CD4-positive, alpha-beta T cell (primary cell): ENCODE measurements around the gene RUNX2. TPM values are rescaled to one million over a fixed set of nuclear protein-coding genes. Genes with fewer than 3 reads are reported as not detected.

Experiments used
- ATAC-seq: fragments of 200-7000 bp; cut with Tn5 transposase; one replicate; pipeline ENCODE4 v1.10.0; 2022; ENCODE audit warnings: mild to moderate bottlenecking; ENCODE audit not compliant: poor library complexity
- CTCF ChIA-PET: fragments of 350-600 bp; sonication (Branson Sonifier 250); formaldehyde crosslinking; loops from one replicate; lab custom pipeline; 2021; ENCODE audit warnings: antibody characterized with exemption, inconsistent platforms; lab: Charles Lee
- POLR2A ChIA-PET: fragments of 350-600 bp; sonication (Branson Sonifier 250); formaldehyde crosslinking; loops from one replicate; lab custom pipeline; 2021; ENCODE audit warnings: antibody characterized with exemption, inconsistent platforms; lab: Charles Lee
- DNase-seq, 14 experiments: peaks; one replicate each; pipeline ENCODE4 v3.0.0-alpha.2; 2013 to 2020; ENCODE audit warnings: mixed read lengths in 2 of 14
- H3K27ac ChIP-seq, 2 donors: one replicate each; pipeline versions ENCODE4 v1.5.1 to v1.7.0; 2013; ENCODE audit warnings: low read length in 2 of 2, low read depth in 1 of 2, mild to moderate bottlenecking in 1 of 2
- H3K27me3 ChIP-seq, 2 experiments: 1 replicate in 1 of 2; 2 replicates in 1 of 2; pipeline versions ENCODE4 v1.6.1 to v1.7.0; 2013; ENCODE audit warnings: low read length in 2 of 2, control low read depth in 1 of 2, mild to moderate bottlenecking in 1 of 2, moderate library complexity in 1 of 2; ENCODE audit not compliant: insufficient read depth in 2 of 2, control insufficient read depth in 1 of 2
- H3K36me3 ChIP-seq: one replicate; pipeline ENCODE4 v1.6.1; 2013; ENCODE audit warnings: low read length, control low read depth; ENCODE audit not compliant: insufficient read depth
- H3K4me1 ChIP-seq: one replicate; pipeline ENCODE4 v1.6.1; 2013; ENCODE audit warnings: low read length, control low read depth; ENCODE audit not compliant: insufficient read depth
- H3K4me3 ChIP-seq: one replicate; pipeline ENCODE4 v1.5.1; 2013; ENCODE audit warnings: mild to moderate bottlenecking, low read length, moderate library complexity
- H3K9me3 ChIP-seq, 2 experiments: 1 replicate in 1 of 2; 2 replicates in 1 of 2; pipeline versions ENCODE4 v1.6.1 to v1.7.0; 2013; ENCODE audit warnings: low read length in 2 of 2, mild to moderate bottlenecking in 2 of 2, control low read depth in 1 of 2, moderate library complexity in 1 of 2; ENCODE audit not compliant: control insufficient read depth in 1 of 2, insufficient read depth in 1 of 2
- H3K27ac Mint-ChIP-seq: one replicate; pipeline ENCODE4 v1.8.0; 2020; ENCODE audit warnings: mixed read lengths
- H3K27me3 Mint-ChIP-seq: one replicate; pipeline ENCODE4 v1.8.0; 2021; ENCODE audit warnings: mixed read lengths
- H3K36me3 Mint-ChIP-seq: one replicate; pipeline ENCODE4 v1.8.0; 2021; ENCODE audit warnings: low read depth, mixed read lengths
- H3K4me1 Mint-ChIP-seq: one replicate; pipeline ENCODE4 v1.8.0; 2021; ENCODE audit warnings: low read depth, mixed read lengths
- H3K4me3 Mint-ChIP-seq: one replicate; pipeline ENCODE4 v1.8.0; 2020; ENCODE audit warnings: mild to moderate bottlenecking, mixed read lengths
- H3K9me3 Mint-ChIP-seq: one replicate; pipeline ENCODE4 v1.8.0; 2020; ENCODE audit warnings: mixed read lengths
- CTCF ChIP-seq: fragments of 200-600 bp; IDR thresholded peaks from one replicate; pipeline ENCODE4 v1.8.0; 2022; ENCODE audit warnings: antibody characterized with exemption, mild to moderate bottlenecking
- intact Hi-C, 2 experiments: fragments of 100-400 bp; cut with DNase I in 1 of 2; cut with micrococcal nuclease in 1 of 2; formaldehyde crosslinking; loops; one replicate each; pipeline versions ENCODE4 v1.15.1 to v1.9.0; 2023 to 2025; cut with DNase I, micrococcal nuclease
- total RNA-seq, 174 experiments: library from RNA in 2 of 174; stranded (reverse) in 2 of 174; gene quantifications; one replicate each; pipeline ENCODE4 v1.2.3 and lab custom pipeline; 2021 to 2026

The RUNX2 gene
- total RNA-seq, 2 experiments from 2014 or later: 17.5 to 18.0 TPM

GRCh38 chr6:45502456-45502855 is 174.3 kb downstream of the RUNX2 start:
- Histone ChIP-seq H3K4me3 (no peak overlapping the region), H3K4me1 (peaks cover 8% of the 10 kb centered on the region), H3K27me3 (no peaks in the 10 kb centered on the region), H3K9me3 (no peaks in the 10 kb centered on the region), H3K27ac (no peak overlapping the region), H3K36me3 (peaks cover 24% of the 10 kb centered on the region)
- Mint-ChIP-seq H3K9me3 (no peaks in the 10 kb centered on the region), H3K4me3 (no peak overlapping the region), H3K27me3 (no peaks in the 10 kb centered on the region), H3K4me1 (peaks cover 39% of the 10 kb centered on the region), H3K36me3 (peaks cover 42% of the 10 kb centered on the region), H3K27ac (no peak overlapping the region)
- ChIA-PET CTCF (no interaction called here), POLR2A (interaction anchor here (1.1 kb wide), 1 partner anchor 9 kb away, joined by 3 read pairs; no protein-coding TSS in a partner anchor)
- ATAC-seq (no peak), DNase-seq (no peak)
- no peak for TF ChIP-seq CTCF
- intact Hi-C loops: no loop called here

- Histone ChIP-seq H3K9me3 (no peaks in the 10 kb centered on the region), H3K27ac (no peak overlapping the region), H3K4me3 (no peak overlapping the region), H3K27me3 (no peaks in the 10 kb centered on the region), H3K4me1 (peaks cover 2% of the 10 kb centered on the region), H3K36me3 (peaks cover 18% of the 10 kb centered on the region)
- no peak for ATAC-seq
- TF ChIP-seq CTCF: no peak
- no peaks in the 10 kb centered on the region for H3K27me3 Mint-ChIP-seq
- peaks cover 26% of the 10 kb centered on the region for H3K4me1 Mint-ChIP-seq
- H3K4me3 Mint-ChIP-seq: no peak overlapping the region
- intact Hi-C loops: no loop called here
- no peak for DNase-seq
- no peak overlapping the region for H3K27ac Mint-ChIP-seq
- peaks cover 42% of the 10 kb centered on the region for H3K36me3 Mint-ChIP-seq
- ChIA-PET POLR2A (no interaction called here), CTCF (interaction anchor here (0.7 kb wide), 1 partner anchor 110 kb away, joined by 4 read pairs; no protein-coding TSS in a partner anchor)
- H3K9me3 Mint-ChIP-seq: no peaks in the 10 kb centered on the region
Measured at GRCh38 chr6:45504947-45505346, 176.8 kb downstream of the RUNX2 start.

GRCh38 chr6:45505470-45505869 is 177.3 kb downstream of the RUNX2 start:
- ChIA-PET POLR2A (no interaction called here), CTCF (interaction anchor here (0.7 kb wide), 1 partner anchor 110 kb away, joined by 4 read pairs; no protein-coding TSS in a partner anchor)
- peaks cover 26% of the 10 kb centered on the region for H3K4me1 Mint-ChIP-seq
- H3K4me3 Mint-ChIP-seq: no peak overlapping the region
- no peaks in the 10 kb centered on the region for H3K27me3 ChIP-seq
- H3K9me3 Mint-ChIP-seq: no peaks in the 10 kb centered on the region
- H3K36me3 ChIP-seq: peaks cover 16% of the 10 kb centered on the region
- no peaks in the 10 kb centered on the region for H3K27me3 Mint-ChIP-seq
- H3K4me1 ChIP-seq: peaks cover 2% of the 10 kb centered on the region
- H3K36me3 Mint-ChIP-seq: peaks cover 39% of the 10 kb centered on the region
- H3K27ac Mint-ChIP-seq: no peak overlapping the region
- H3K27ac ChIP-seq: no peak overlapping the region
- H3K9me3 ChIP-seq: no peaks in the 10 kb centered on the region
- no peak for TF ChIP-seq CTCF
- no peak for ATAC-seq
- intact Hi-C loops: no loop called here
- no peak for DNase-seq
- H3K4me3 ChIP-seq: no peak overlapping the region
